ENCODE measurements around the gene TGFBRAP1. TPM values are rescaled to one million over a fixed set of nuclear protein-coding genes. Genes with fewer than 3 reads are reported as not detected.

TGFBRAP1 gene, protein sequence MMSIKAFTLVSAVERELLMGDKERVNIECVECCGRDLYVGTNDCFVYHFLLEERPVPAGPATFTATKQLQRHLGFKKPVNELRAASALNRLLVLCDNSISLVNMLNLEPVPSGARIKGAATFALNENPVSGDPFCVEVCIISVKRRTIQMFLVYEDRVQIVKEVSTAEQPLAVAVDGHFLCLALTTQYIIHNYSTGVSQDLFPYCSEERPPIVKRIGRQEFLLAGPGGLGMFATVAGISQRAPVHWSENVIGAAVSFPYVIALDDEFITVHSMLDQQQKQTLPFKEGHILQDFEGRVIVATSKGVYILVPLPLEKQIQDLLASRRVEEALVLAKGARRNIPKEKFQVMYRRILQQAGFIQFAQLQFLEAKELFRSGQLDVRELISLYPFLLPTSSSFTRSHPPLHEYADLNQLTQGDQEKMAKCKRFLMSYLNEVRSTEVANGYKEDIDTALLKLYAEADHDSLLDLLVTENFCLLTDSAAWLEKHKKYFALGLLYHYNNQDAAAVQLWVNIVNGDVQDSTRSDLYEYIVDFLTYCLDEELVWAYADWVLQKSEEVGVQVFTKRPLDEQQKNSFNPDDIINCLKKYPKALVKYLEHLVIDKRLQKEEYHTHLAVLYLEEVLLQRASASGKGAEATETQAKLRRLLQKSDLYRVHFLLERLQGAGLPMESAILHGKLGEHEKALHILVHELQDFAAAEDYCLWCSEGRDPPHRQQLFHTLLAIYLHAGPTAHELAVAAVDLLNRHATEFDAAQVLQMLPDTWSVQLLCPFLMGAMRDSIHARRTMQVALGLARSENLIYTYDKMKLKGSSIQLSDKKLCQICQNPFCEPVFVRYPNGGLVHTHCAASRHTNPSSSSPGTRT
- 13.5 to 17.1 TPM (median 16.1 TPM) in 5 replicates for total RNA-seq (2022; extraction: Qiagen RNA extraction)

DNA sequence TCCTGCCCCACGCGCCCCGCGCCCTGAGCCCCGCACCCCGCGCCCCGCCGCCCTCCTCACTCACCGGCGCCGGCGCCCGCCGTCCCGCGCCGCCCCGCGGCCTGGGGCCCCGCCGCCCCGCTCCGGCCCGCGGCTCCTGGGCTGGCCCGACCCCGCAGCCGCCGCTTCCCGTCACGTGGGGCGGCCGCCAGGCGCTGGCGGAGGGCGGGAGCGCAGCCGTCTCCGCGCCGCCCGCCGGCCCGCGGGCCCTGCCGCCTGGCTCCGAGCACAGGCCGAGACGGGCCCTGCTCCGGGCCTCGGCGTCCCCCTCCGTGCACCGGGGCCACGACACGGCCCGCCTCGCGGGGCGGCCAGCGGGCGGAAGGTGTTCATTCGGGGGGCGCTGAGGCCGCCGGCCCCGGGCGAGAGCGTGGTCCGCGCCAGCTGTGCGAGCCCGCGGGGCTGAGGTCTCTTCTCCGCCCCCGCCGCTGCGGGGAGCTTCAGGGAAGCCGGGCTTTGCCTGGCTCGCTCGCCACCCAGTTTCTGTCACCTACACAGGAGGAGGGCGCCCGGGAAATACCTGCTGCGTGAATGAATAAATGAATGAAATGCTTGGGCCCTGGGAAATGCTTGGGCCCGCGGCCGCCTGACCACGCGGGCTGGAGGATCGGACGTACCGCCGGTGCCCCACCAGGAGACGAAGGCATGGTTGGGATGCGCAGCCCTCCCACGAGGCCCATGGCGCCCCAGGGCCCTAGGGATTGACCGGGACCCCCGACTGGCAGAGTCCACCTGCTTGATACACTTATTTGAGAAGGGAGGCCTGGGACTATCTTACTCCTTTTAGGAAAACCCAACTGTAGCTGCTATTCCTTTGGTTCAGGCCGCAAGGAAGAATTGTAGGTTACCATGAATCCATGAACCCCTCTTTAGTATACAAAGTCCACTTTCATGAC, at the start of gene TGFBRAP1:
Gene TGFBRAP1, minus strand, starts transcription at position 175 of the 935 bp plus-strand sequence. CDS start 21,434 bp downstream, outside the sequence.

DNA sequence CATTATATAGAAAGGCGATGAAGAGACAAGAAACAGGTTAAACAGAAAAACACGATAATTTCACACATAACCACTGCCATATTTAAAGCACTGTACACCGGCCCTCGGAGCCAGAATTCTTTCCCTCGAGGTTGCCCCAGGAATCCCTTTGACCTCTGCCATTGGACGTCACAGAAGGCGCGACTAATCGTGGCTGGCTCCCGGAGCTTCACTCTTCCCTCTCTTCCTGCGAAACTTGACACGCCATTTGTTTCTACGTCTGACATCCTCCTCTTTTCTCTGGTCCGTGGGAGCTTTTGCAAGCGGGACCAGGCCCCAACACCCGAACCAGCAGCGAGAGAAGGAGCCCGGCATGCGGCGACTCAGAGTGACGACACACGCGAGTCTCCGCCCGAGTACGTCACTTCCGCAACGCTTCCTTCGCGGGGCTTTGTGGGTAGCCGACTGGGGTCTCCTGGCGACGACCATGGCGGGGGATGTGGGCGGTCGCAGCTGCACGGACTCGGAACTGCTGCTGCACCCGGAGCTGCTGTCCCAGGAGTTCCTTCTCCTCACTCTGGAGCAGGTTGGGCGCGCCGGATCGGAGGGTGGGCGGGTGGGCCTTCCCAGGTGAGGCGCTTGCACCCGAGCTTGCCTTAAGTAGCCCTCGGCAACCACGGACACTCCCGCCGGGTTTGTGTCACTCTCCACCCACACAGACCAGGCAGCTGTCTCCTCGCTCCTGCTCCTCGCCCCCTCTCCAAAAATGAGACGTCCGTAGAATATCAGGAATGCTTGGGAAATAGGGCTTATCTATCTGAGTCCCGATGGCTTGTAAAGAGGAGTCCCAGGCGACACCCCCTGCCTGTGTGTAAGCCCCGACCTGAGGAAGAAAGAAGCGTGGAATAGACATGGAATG, 7.8 kb upstream of the TGFBRAP1 start, which contains the start of gene C2orf49:
Gene C2orf49, plus strand, starts transcription at position 419 of the 898 bp plus-strand sequence. Its CDS starts 48 bp downstream, at position 467.

DNA sequence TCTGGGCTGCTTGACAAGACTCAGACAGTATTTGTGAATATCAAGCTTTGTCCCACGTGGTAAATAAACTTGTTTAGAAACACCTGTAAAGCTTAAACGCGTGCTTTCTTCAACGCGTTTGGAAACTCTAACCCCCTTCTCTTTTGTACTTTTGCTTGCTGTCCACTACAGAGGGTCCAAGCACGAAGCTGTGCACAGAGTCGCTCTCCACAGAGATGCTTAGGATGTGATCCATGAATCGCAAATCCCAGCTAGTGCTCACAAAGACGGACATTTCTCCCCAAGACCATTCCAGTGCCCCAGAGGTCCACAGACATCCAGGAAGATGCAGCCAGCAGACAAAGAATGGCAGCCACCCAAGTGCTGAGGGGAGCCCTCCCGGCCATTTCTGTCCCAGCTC, 88.1 kb downstream of the TGFBRAP1 start, which contains the start of gene GPR45:
Gene GPR45, plus strand, starts transcription at position 301 of the 400 bp plus-strand sequence. CDS start 116 bp downstream, outside the sequence.

Other genes starting within 250 kb of the TGFBRAP1 start
- gene GPR45, start 88.0 kb downstream of the TGFBRAP1 start, total RNA-seq (2022; extraction: Qiagen RNA extraction), result not detected in 5 replicates
- 11.9 to 14.7 TPM (median 13.5 TPM) in 5 replicates for gene C2orf49, start 7.8 kb upstream of the TGFBRAP1 start, total RNA-seq (2022; extraction: Qiagen RNA extraction)
- 56.6 to 75.1 TPM (median 62.8 TPM) in 5 replicates for gene FHL2, start 69.3 kb upstream of the TGFBRAP1 start, total RNA-seq (2022; extraction: Qiagen RNA extraction)

Data from A549 treated with Mapracorat at 1 μM for 4 hours (cell line).